GM12878 (cell line): ENCODE data around the gene BIRC5. TPM values are rescaled to one million over a fixed set of nuclear protein-coding genes. Genes with fewer than 3 reads are reported as not detected.

ENCODE experiments used
- ATAC-seq: fragments of 200-7000 bp; cut with Tn5 transposase; 3 replicates; pipeline ENCODE4 v1.9.1; 2020; ENCODE audit warnings: mild to moderate bottlenecking, moderate library complexity
- BruUV-seq: library from RNA; stranded (reverse); fragments of 400-500 nt; replicated peaks from 2 replicates; lab custom pipeline; 2021; lab: Mats Ljungman, UMichigan
- CTCF ChIA-PET: fragments of 300-600 bp; sonication (Branson Sonifier 250); formaldehyde crosslinking; extraction: SDS; loops from one replicate; lab custom pipeline; 2021; ENCODE audit warnings: inconsistent platforms; lab: Yijun Ruan, JAX
- POLR2A ChIA-PET: fragments of 350-600 bp; formaldehyde crosslinking; extraction: SDS; loops from one replicate; lab custom pipeline; 2021; ENCODE audit warnings: inconsistent platforms; lab: Charles Lee
- RAD21 ChIA-PET: fragments of 300-600 bp; sonication (Branson Sonifier 250); formaldehyde crosslinking; loops from one replicate; lab custom pipeline; 2023; ENCODE audit warnings: antibody characterized with exemption; ENCODE audit not compliant: unreplicated experiment; lab: Charles Lee
- SMC1A ChIA-PET: fragments of 300-600 bp; sonication (Branson Sonifier 250); formaldehyde crosslinking; loops from one replicate; lab custom pipeline; 2023; ENCODE audit not compliant: unreplicated experiment, uncharacterized antibody; lab: Charles Lee
- DNase-seq: peaks from one replicate; pipeline ENCODE4 v3.0.0-alpha.2; 2011; ENCODE audit warnings: low read depth, low spot score
- FAIRE-seq: peaks from 3 replicates; lab custom pipeline; 2011; peaks lifted over from hg19 to GRCh38; lab: Jason Lieb, UNC
- H2AFZ ChIP-seq: 2 replicates; pipeline ENCODE4 v1.6.0; 2011; ENCODE audit warnings: low read depth, low read length, control low read depth; ENCODE audit not compliant: control insufficient read depth
- H3K27ac ChIP-seq: 2 replicates; pipeline ENCODE4 v1.5.1; 2011; ENCODE audit warnings: control low read depth; ENCODE audit not compliant: control insufficient read depth, insufficient read depth
- H3K27me3 ChIP-seq, 2 experiments: replicated peaks in 1 of 2; 2 replicates each; pipeline versions ENCODE4 v1.6.0 to v1.6.1; 2011; ENCODE audit warnings: low read length in 1 of 2; ENCODE audit not compliant: control insufficient read depth in 2 of 2, insufficient read depth in 2 of 2
- H3K36me3 ChIP-seq, 2 experiments: 2 replicates each; pipeline ENCODE4 v1.5.1; 2011; ENCODE audit warnings: low read length in 1 of 2; ENCODE audit not compliant: control insufficient read depth in 2 of 2, insufficient read depth in 2 of 2
- H3K4me1 ChIP-seq: 2 replicates; pipeline ENCODE4 v1.6.1; 2011; ENCODE audit warnings: mild to moderate bottlenecking, low read length, moderate library complexity, mixed read lengths; ENCODE audit not compliant: control insufficient read depth, insufficient read depth
- H3K4me2 ChIP-seq: 2 replicates; pipeline ENCODE4 v1.6.0; 2011; ENCODE audit warnings: control low read depth; ENCODE audit not compliant: control insufficient read depth, insufficient read depth
- H3K4me3 ChIP-seq: fragments of 200-600 bp; sonication (generic); 2 replicates; pipeline ENCODE4 v1.5.1; 2016
- H3K79me2 ChIP-seq: 2 replicates; pipeline ENCODE4 v1.6.0; 2011; ENCODE audit warnings: low read length; ENCODE audit not compliant: control insufficient read depth, insufficient read depth
- H3K9ac ChIP-seq: 2 replicates; pipeline ENCODE4 v1.8.0; 2011; ENCODE audit warnings: low read length, control low read depth, mixed read lengths; ENCODE audit not compliant: control insufficient read depth, insufficient read depth
- H3K9me3 ChIP-seq: replicated peaks from 3 replicates; pipeline ENCODE4 v1.5.1; 2011; ENCODE audit warnings: mild to moderate bottlenecking, low read length; ENCODE audit not compliant: control insufficient read depth, insufficient read depth
- H4K20me1 ChIP-seq: 2 replicates; pipeline ENCODE4 v1.6.0; 2011; ENCODE audit not compliant: control insufficient read depth, insufficient read depth
- CEBPB ChIP-seq, 2 experiments: fragments of 150-350 bp in 1 of 2; IDR thresholded peaks; 2 replicates each; pipeline ENCODE4 v1.6.1; 2012 to 2014; ENCODE audit warnings: low read depth in 2 of 2, low read length in 2 of 2, borderline replicate concordance in 1 of 2, inconsistent platforms in 1 of 2
- CHD2 ChIP-seq: IDR thresholded peaks from 2 replicates; pipeline ENCODE4 v1.6.1; 2011; ENCODE audit warnings: low read depth, low read length, improper control_type of control experiment, borderline replicate concordance
- CHD4 ChIP-seq: fragments of 200-600 bp; sonication (generic); IDR thresholded peaks from 2 replicates; pipeline ENCODE4 v1.6.1; 2016; ENCODE audit warnings: mild to moderate bottlenecking
- EP300 ChIP-seq, 2 experiments: fragments of 150-350 bp in 1 of 2; IDR thresholded peaks; 2 replicates each; pipeline ENCODE4 v1.6.1; 2011 to 2012; ENCODE audit warnings: low read depth in 2 of 2, low read length in 2 of 2, borderline replicate concordance in 1 of 2, improper control_type of control experiment in 1 of 2, inconsistent platforms in 1 of 2; ENCODE audit not compliant: control insufficient read depth in 1 of 2
- KLF5 ChIP-seq: fragments of 450-650 bp; IDR thresholded peaks from 2 replicates; pipeline ENCODE4 v1.6.1; 2014; ENCODE audit warnings: mild to moderate bottlenecking; ENCODE audit not compliant: partially characterized antibody
- MAX ChIP-seq: IDR thresholded peaks from 2 replicates; pipeline ENCODE4 v1.6.1; 2012; ENCODE audit warnings: low read depth, low read length, improper control_type of control experiment
- MYC ChIP-seq: IDR thresholded peaks from 2 replicates; pipeline ENCODE4 v1.6.1; 2011; ENCODE audit warnings: mild to moderate bottlenecking, low read length, moderate library complexity, inconsistent platforms; ENCODE audit not compliant: insufficient read depth, insufficient replicate concordance, insufficient read length, severe bottlenecking
- NR2C2 ChIP-seq: IDR thresholded peaks from 2 replicates; pipeline ENCODE4 v1.6.1; 2011; ENCODE audit warnings: borderline replicate concordance, low read depth; ENCODE audit not compliant: control insufficient read depth, insufficient read length
- PKNOX1 ChIP-seq: fragments of 450-650 bp; IDR thresholded peaks from 2 replicates; pipeline ENCODE4 v1.6.1; 2016; ENCODE audit warnings: mild to moderate bottlenecking
- POLR2A ChIP-seq: IDR thresholded peaks from 2 replicates; pipeline ENCODE4 v1.6.1; 2011; ENCODE audit warnings: low read depth, mild to moderate bottlenecking, low read length
- RBBP5 ChIP-seq: fragments of 200-600 bp; sonication (generic); conservative IDR thresholded peaks from 2 replicates; pipeline ENCODE4 v1.6.1; 2016
- SIX5 ChIP-seq: IDR thresholded peaks from 2 replicates; pipeline ENCODE4 v1.6.1; 2011; ENCODE audit warnings: mild to moderate bottlenecking, low read depth, low read length, moderate library complexity; ENCODE audit not compliant: severe bottlenecking
- SMARCA5 ChIP-seq: fragments of 450-650 bp; IDR thresholded peaks from 2 replicates; pipeline ENCODE4 v1.6.1; 2017; ENCODE audit warnings: mild to moderate bottlenecking
- SRF ChIP-seq, 2 experiments: IDR thresholded peaks; 2 replicates each; pipeline ENCODE4 v1.6.1; 2011; ENCODE audit warnings: low read depth in 2 of 2, low read length in 2 of 2, mild to moderate bottlenecking in 1 of 2, moderate library complexity in 1 of 2
- STAT1 ChIP-seq: fragments of 450-650 bp; conservative IDR thresholded peaks from 2 replicates; pipeline ENCODE4 v1.6.1; 2014; ENCODE audit warnings: antibody characterized with exemption, mild to moderate bottlenecking
- YBX1 ChIP-seq: fragments of 450-650 bp; IDR thresholded peaks from 2 replicates; pipeline ENCODE4 v1.6.1; 2016; ENCODE audit warnings: antibody characterized with exemption
- ZBTB11 ChIP-seq: fragments of 450-650 bp; formaldehyde crosslinking; IDR thresholded peaks from 2 replicates; pipeline ENCODE4 v1.5.0; 2022; ENCODE audit warnings: mild to moderate bottlenecking, missing genetic modification characterization
- WGBS: methylation state at CpG from one replicate; pipeline ENCODE4 v1.1.6; 2016; ENCODE audit warnings: low lambda C conversion rate; ENCODE audit not compliant: insufficient replicate concordance, insufficient coverage; ENCODE audit errors: missing lambda C conversion rate; 5-methylcytosine and 5-hydroxymethylcytosine counted together
- in situ Hi-C: fragments of 300-500 bp; cut with MboI; formaldehyde crosslinking; loops from 9 replicates; pipeline ENCODE4 v1.14.3; 2018; ENCODE audit warnings: mixed read lengths
- intact Hi-C: fragments of 100-400 bp; cut with micrococcal nuclease; formaldehyde crosslinking; loops from one replicate; pipeline ENCODE4 v1.14.2; 2022; ENCODE audit not compliant: unreplicated experiment
- polyA plus RNA-seq, 11 experiments: library from polyadenylated mRNA; depleted of rRNA in 4 of 11; unstranded in 6 of 11; stranded (reverse) in 5 of 11; fragments of >200 nt; fragmentation: Nextera tagmentation in 4 of 11; fragmentation: Illumina TruSeq in 1 of 11; extraction: Ambion mirVana in 4 of 11; extraction: Trizol in 1 of 11; gene quantifications; 1 replicate in 1 of 11; 2 replicates in 10 of 11; pipeline versions ENCODE4 v1.2.1 to v1.2.3, GENCODE V29; 2011 to 2016; ENCODE audit warnings: inconsistent platforms in 2 of 11, missing spikeins in 2 of 11, low read depth in 1 of 11
- total RNA-seq, 4 experiments: library from RNA; depleted of rRNA in 3 of 4; stranded (reverse); fragments of >200 nt in 3 of 4; fragmentation: Illumina TruSeq in 1 of 4; extraction: Trizol in 1 of 4; gene quantifications; 2 replicates each; pipeline versions ENCODE4 v1.2.1 to v1.2.3, GENCODE V29; 2013 to 2021

The BIRC5 gene
- total and polyA plus RNA-seq, 10 of the 15 experiments (the other 5 are each of a cell fraction or from before 2014, with no cell fraction given), result 41.0 to 175 (median 90.8) TPM

- Histone ChIP-seq H3K4me1 (peaks cover 20% of the 10 kb centered on the region), H2AFZ (no peak overlapping the region), H4K20me1 (no peaks in the 10 kb centered on the region), H3K36me3 (no peaks in the 10 kb centered on the region), H3K4me3 (no peak overlapping the region), H3K9me3 (peaks cover 10% of the 10 kb centered on the region; the same call in 1 of the 3 replicates), H3K27me3 (peaks cover 3 to 5% of the 10 kb centered on the region in 2 experiments; a peak in 3 of 4 replicates), H3K27ac (no peak overlapping the region), H3K4me2 (no peak overlapping the region), H3K79me2 (no peaks in the 10 kb centered on the region), H3K9ac (no peak overlapping the region)
- TF ChIP-seq YBX1 (no peak), SRF (IDR thresholded peaks at IDR 0.05; ENCODE audit: low read depth in 2 of 2, low read length in 2 of 2) (no peak), SIX5 (no peak), ZBTB11 (no peak), PKNOX1 (no peak), MAX (no peak), POLR2A (no peak), KLF5 (no peak), RBBP5 (no peak), SMARCA5 (no peak), MYC (no peak), STAT1 (no peak), CHD2 (no peak), NR2C2 (no peak), CEBPB (IDR thresholded peaks at IDR 0.05; ENCODE audit: borderline replicate concordance in 1 of 2, low read depth in 2 of 2, low read length in 2 of 2) (no peak), CHD4 (no peak), EP300 (IDR thresholded peaks at IDR 0.05; ENCODE audit: borderline replicate concordance in 1 of 2, control insufficient read depth in 1 of 2, low read depth in 2 of 2, low read length in 2 of 2) (no peak)
- no peak for ATAC-seq
- DNase-seq, result no peak
- ChIA-PET POLR2A (no interaction called here), SMC1A (no interaction called here), RAD21 (interaction anchor here (1.0 kb wide), 1 partner anchor 13 kb away, joined by 3 read pairs; no protein-coding TSS in a partner anchor), CTCF (interaction anchor here (0.9 kb wide), 1 partner anchor 19 kb away, joined by 3 read pairs; no protein-coding TSS in a partner anchor)
- no peak for FAIRE-seq
- in situ Hi-C loops, result no loop called here
- intact Hi-C loops, result no loop called here
- 15% methylated on average over 12 of the region's 12 CpGs for WGBS
- BruUV-seq, result no TSS peak
Measured at GRCh38 chr17:78271419-78272170, 57.5 kb downstream of the BIRC5 start.
